ENCODE measurements around the gene OSBPL10.

- TF ChIP-seq CTCF (IDR thresholded peaks at IDR 0.05) (peak in 1 of 4 experiments; percentile 24), POLR2A (IDR thresholded peaks at IDR 0.05) (no peak), POLR2AphosphoS5 (IDR thresholded peaks at IDR 0.05) (no peak), EP300 (IDR thresholded peaks at IDR 0.05) (no peak)
Measured at GRCh38 chr3:31724651-31725050, 256.4 kb downstream of the OSBPL10 start.
